Sigmoid colon (tissue), 4 donors: ENCODE measurements around the gene HTRA3.

ENCODE experiments used
- EP300 ChIP-seq, 4 donors: sonication (generic); formaldehyde crosslinking; IDR thresholded peaks; one replicate each; pipeline ENCODE4 v1.6.1; 2017; ENCODE audit warnings: antibody characterized with exemption in 4 of 4
- POLR2A ChIP-seq, 2 donors: fragments of 450-650 bp; IDR thresholded peaks; one replicate each; pipeline ENCODE4 v1.6.1; 2016; ENCODE audit warnings: antibody characterized with exemption in 2 of 2, mild to moderate bottlenecking in 2 of 2, moderate library complexity in 2 of 2
- POLR2AphosphoS5 ChIP-seq, 4 donors: sonication (generic); formaldehyde crosslinking; IDR thresholded peaks; one replicate each; pipeline ENCODE4 v1.6.1; 2017; ENCODE audit warnings: antibody characterized with exemption in 4 of 4
- TF ChIP-seq, protein P1 (sequence below), 4 experiments: fragments of 450-650 bp in 3 of 4; fragments of 200-600 bp in 1 of 4; IDR thresholded peaks; one replicate each; pipeline ENCODE4 v1.5.1; 2016 to 2019; ENCODE audit warnings: antibody characterized with exemption in 4 of 4, mild to moderate bottlenecking in 3 of 4, moderate library complexity in 2 of 4

DNA sequence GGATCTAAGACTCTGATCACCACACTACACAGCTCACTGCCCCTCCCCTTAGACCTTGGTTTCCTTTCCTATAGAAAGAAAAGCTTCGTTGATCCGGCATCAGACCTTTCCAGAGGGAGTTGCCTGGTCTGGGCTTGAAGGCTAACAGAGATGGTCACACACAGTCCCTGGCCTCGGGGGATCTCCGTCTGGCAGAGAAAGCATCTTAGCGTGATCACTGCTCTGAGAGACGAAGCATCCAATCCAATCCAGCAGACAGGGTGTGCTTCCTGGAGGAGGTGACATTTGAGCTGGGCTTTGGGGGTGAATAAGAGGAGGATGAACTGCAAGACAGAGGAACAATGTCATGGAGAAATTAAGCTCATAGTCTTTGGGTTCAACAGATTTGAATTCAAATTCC is 49.5 kb downstream of the HTRA3 start:
- TF ChIP-seq, protein P1, sequence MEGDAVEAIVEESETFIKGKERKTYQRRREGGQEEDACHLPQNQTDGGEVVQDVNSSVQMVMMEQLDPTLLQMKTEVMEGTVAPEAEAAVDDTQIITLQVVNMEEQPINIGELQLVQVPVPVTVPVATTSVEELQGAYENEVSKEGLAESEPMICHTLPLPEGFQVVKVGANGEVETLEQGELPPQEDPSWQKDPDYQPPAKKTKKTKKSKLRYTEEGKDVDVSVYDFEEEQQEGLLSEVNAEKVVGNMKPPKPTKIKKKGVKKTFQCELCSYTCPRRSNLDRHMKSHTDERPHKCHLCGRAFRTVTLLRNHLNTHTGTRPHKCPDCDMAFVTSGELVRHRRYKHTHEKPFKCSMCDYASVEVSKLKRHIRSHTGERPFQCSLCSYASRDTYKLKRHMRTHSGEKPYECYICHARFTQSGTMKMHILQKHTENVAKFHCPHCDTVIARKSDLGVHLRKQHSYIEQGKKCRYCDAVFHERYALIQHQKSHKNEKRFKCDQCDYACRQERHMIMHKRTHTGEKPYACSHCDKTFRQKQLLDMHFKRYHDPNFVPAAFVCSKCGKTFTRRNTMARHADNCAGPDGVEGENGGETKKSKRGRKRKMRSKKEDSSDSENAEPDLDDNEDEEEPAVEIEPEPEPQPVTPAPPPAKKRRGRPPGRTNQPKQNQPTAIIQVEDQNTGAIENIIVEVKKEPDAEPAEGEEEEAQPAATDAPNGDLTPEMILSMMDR (IDR thresholded peaks at IDR 0.05) = no peak
- TF ChIP-seq POLR2A (IDR thresholded peaks at IDR 0.05) (no peak), POLR2AphosphoS5 (IDR thresholded peaks at IDR 0.05) (no peak), EP300 (IDR thresholded peaks at IDR 0.05) (no peak)
